T-helper 1 cell treated with Interleukin-12 subunit alpha and Interleukin-12 subunit beta and Interleukin-4 antibody, amounts not matched to agents 30 ng/mL and 1 ng/mL, for 36 hours (primary cell): ENCODE data around the gene LANCL2. TPM values are rescaled to one million over a fixed set of nuclear protein-coding genes. Genes with fewer than 3 reads are reported as not detected.
"Not testable (repeated sequence)": the region's sequence is repeated elsewhere in the genome, so short reads cannot be mapped to it uniquely, and the experiment has no call there.

ENCODE experiments used
- intact Hi-C: fragments of 100-400 bp; cut with micrococcal nuclease; formaldehyde crosslinking; loops from one replicate; pipeline ENCODE4 v1.15.1; 2024
- total RNA-seq: library from RNA; stranded (reverse); gene quantifications from 2 replicates; pipeline ENCODE4 v1.2.3, GENCODE V29; 2022

LANCL2 gene
- total RNA-seq: 10.5 and 11.8 TPM in 2 replicates

DNA sequence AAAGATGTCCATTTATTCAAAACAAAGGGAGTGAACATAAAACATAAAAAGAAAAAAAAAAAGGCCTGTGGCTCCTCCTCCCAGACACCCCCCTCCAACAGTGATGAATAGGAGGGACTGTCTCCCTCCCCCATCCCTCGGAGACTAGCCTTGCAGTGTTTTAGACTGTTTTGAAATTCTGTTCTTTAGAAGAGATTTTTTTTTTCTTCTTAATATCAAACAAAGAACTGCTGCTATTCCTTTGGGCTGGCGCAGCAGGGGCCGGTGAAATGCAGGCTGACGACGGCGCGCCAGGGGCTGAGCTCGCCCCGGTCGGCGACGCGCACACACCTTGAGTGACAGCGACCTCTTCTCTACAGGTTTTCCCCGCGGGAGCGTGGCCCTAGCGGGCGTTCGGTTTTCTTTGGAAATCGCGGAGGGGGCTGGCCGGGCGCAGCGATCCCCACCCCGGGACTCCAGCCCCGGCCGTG is at the start of gene LANCL2:
Gene LANCL2 (plus strand): TSS at position 133 of the 470 bp plus-strand sequence. CDS start 689 bp downstream, outside the sequence.
- intact Hi-C loops: loop anchor here (1.0 to 10.0 kb wide), 7 partner anchors 110 to 842 kb away; partner anchors contain the start of genes CHCHD2 and SEC61G

DNA sequence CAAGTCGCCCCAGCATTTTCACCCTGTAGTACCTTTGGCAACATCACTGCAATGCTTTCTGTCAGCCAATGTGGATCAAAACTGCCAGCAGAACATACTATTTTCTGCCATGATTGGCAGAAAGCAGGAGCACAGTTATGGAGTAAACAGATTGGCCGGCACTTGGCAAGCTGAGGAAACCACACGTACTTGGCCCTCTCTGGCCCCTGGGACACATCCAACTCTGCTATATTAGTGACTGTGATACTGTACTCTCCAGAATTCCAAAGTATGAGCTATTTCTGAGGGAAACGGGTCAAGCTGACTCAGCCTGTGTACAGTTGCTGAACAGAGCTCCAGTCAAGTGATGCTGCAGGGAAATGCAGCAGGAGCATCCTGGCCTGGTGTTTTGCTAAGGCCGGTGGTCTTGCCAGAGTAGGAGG is 39.8 kb upstream of the LANCL2 start:
- intact Hi-C loops: no loop called here

DNA sequence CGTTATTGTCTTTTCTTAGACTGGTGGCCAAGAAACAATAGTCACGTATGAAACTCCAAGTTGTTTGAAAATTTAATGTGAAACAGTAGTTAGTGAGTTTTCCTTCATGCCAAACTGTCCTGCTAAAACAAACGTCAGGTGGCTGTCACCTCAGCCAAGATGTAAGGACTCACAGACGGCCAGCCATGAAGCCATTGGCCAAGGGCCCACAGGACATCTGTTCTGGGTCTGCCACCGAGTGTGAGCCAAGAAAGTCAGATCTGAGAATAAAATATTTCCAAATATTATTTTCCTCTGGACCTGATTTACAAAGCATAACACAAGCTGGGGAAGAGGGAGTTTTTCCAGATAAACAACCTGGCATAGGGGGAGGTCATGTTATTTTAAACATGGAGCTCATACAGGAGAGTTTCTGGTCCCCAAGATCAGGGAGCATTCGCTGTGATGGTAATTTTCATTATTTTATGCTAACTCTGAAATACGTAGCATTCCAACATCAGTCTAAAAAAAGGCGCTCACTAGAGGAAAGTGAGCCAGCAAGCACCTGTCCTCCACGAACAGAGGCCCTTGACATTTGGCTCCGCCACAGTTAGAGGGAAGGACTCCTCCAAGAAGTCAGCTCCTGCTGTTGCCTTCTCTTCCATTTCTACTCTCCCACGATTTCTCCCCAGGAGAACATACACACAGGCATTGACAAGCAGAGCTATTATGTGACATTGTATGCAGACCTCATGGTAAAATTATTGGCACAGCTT is 38.9 kb upstream of the LANCL2 start:
- intact Hi-C loops: no loop called here

GRCh38 chr7:55326945-55327626 is 38.1 kb upstream of the LANCL2 start:
- intact Hi-C loops: no loop called here

GRCh38 chr7:55335151-55335550 is 30.0 kb upstream of the LANCL2 start:
- intact Hi-C loops: no loop called here

GRCh38 chr7:55335786-55336185 is 29.4 kb upstream of the LANCL2 start:
- intact Hi-C loops: no loop called here

DNA sequence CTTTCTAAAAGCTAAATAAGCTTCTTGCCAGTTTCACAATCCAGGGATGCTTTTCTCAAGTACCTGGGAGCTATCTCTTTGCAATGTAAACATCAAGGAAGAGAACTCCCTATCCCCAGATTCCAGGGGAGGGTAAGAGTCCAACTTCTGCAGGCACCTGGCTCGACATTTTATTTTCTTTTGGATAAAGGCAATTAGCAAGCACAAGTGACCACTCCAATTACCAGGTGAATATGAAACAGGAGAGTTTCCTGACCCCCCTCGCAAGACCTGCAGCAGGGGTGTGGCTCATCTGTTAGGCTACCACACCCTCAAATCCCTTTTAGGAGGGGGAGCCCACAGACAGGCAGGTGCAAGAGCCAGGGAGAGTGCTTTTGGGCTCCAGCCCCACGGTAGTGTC is 28.6 kb upstream of the LANCL2 start:
- intact Hi-C loops: no loop called here

- intact Hi-C loops: no loop called here
Observed at GRCh38 chr7:55339033-55340000, 25.8 kb upstream of the LANCL2 start.

- intact Hi-C loops: no loop called here
Observed at GRCh38 chr7:55342216-55342871, 22.8 kb upstream of the LANCL2 start.

DNA sequence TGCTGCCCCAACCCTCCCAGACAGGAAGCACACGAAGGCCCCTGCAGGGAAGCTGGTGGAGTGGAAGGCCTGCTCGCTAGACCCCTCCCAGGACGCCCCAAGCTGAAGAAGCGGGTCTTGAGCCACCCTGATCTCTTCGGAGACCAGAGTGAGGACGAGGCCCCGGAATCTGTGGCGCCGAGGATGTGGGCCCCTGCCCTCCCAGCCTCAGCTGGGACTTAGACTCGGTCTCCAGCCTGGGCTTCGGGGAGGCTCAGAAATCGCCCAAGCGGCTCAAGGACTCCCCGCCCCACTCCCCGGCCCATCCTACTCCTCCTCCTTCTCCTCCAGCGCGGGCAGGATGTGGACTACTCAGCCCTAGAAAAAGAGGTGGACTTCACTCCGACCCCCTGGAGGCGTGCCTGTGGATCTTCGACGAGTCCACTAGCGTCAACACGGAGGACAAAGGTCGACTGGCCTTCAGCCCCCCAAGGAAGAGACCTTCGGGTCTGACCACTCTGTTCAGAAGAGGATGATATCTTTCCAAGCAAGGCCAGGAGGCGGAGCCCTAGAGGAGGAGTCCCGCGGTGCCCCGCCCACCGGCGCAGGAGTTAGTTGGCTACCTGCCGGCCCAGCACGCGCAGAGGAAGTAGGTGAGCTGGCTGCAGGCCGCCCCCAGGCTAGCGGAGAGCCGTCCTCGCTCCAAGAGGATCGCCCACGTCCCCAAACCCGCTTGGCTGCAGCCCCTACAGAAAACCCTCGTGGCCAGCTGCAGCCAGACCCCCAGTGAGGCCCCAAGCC is 21.9 kb upstream of the LANCL2 start:
- intact Hi-C loops: no loop called here

DNA sequence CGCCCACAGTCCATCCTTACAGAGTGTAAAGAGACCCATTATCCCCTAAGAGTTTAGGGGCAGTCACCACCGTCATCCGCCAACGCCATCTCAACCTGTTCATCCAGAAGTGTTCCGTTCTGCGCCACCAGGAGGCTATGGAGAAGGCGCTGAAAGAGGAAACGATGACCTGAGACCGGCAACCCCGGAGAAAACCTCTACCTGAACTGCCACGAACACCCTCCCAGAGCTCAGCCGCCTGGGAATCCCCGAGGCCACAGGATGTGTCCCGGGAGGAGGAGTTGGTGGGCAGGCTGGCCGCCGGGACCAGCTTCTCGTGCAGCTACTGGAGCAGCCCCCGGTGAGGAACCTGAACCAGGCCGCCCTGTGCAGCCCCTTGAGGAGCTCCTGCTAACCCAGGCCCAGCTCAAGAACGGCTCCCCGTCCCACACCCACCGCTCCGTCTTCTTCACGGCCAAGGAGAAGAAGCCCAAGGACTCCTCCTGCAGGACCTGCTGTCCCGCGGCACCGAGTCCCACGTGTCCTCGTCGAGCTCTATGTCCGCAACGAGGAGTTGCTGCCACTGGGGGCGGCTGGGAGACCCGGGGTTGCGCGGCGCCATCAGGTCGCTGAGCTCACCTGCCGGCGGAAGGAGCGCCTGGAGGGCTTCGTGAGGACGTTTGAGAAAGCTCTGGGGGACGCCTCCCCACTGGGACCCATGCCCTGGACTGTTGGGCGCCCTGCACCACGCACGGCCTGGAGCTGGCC is 21.1 kb upstream of the LANCL2 start:
- intact Hi-C loops: no loop called here

DNA sequence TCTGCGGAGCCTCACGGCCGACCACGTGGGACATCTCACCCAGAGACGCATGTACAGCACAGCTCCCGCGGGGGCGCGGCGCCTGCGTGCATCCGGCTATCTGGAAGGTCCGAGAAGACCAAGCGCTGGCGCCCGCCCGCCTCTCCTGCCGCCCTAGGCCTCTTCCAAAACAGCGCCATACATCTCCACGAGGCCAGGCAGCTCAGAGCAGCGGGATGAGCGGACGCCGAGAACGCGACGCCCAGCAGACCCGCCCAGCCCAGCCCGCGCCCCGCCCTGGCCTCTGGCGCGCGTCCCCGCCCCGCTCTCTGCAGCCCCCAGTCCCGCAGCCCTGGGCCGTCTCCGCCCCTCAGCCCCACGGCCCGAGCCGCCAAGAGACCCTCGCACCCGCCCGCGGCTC is 20.3 kb upstream of the LANCL2 start:
- intact Hi-C loops: no loop called here

DNA sequence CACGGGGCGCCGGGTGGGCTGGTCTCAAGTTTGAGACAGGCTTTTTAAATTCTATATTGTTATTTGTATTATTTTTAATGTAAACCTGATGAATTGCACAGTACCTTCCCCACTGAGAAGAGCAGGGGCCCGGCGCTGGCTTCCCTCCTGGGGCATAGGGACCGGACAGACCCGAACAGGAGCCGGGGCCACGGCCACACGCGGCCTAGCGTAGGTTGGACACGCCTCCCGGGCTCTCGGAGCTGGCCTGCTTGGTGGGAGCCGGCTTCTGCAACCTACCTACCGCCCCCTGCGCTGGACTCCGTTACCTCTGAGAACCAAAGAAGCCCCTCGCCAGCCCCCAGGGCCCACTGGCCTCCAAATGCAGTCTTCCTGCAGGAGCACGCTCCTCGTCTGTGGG is 19.8 kb upstream of the LANCL2 start:
- intact Hi-C loops: no loop called here

- intact Hi-C loops: no loop called here
Observed at GRCh38 chr7:55348502-55348901, 16.6 kb upstream of the LANCL2 start.

DNA sequence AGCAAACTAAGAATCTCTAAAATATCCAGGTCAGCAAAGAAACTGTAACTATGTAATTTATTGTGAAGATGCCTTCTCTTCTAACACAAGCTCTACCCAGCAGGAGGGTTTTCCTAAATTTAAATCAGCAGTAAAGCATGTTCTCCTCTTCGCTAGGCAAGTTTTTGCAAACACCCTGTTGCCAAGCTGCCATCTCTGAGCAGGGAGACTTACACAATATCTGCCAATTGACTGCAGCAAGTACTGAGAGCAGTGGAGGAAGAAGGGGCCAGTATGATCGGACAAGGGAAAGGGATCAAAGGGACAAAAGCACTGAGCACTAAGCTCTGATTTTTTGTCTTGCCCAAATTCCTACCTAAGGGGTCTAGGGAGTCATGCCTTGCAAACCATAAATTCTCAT is 16.0 kb upstream of the LANCL2 start:
- intact Hi-C loops: no loop called here

- intact Hi-C loops: no loop called here
Observed at GRCh38 chr7:55350281-55350680, 14.9 kb upstream of the LANCL2 start.

DNA sequence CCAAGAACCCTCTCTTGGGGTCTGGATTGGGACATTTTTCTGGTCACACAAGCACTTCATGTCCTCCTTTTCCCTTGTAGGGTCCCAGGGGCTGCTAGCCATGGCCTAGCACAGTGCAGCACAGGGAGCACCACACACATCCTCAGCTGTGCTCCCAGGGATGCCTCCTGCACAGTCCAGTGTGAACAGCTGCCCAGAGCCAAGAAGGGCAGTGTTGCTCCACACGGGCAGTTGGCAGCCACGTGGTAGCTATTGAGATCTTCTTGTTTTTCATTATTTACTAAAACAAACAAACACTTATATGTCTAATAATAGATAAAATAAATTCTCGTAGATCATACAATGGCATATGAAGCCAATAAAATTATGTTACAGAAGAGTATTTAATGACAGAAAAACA is 13.9 kb upstream of the LANCL2 start:
- intact Hi-C loops: no loop called here

DNA sequence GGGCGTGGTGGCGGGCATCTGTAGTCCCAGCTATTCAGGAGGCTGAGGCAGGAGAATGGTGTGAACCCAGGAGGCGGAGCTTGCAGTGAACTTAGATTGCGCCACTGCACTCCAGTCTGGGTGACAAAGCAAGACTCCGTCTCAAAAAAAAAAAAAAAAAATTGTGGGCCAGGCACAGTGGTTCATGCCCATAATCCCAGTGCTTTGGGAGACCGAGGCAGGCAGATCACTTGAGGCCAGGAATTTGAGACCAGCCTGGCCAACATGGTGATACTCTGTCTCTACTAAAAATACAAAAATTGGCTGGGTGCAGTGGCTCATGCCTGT is 12.2 kb upstream of the LANCL2 start:
- intact Hi-C loops: not testable (repeated sequence)

GRCh38 chr7:55360486-55360885 is 4.7 kb upstream of the LANCL2 start:
- intact Hi-C loops: loop anchor here (10.0 kb wide), 1 partner anchor 366 kb away; no protein-coding TSS in a partner anchor
